Transverse colon (tissue), 4 donors: ENCODE results near the gene AQP11. TPM values are rescaled to one million over a fixed set of nuclear protein-coding genes. Genes with fewer than 3 reads are reported as not detected.
"Not testable (repeated sequence)": the region's sequence is repeated elsewhere in the genome, so short reads cannot be mapped to it uniquely, and the experiment has no call there.

Experiments
- DNase-seq: peaks from one replicate; pipeline ENCODE4 v3.0.0-alpha.2; 2019
- H3K27ac ChIP-seq, 4 donors: fragments of 200-600 bp; sonication (generic); 2 replicates each; pipeline ENCODE4 v1.5.1; 2016 to 2018; ENCODE audit warnings: inconsistent platforms in 4 of 4
- H3K27me3 ChIP-seq: fragments of 200-600 bp; sonication (generic); 2 replicates; pipeline ENCODE4 v1.5.1; 2017; ENCODE audit warnings: inconsistent platforms
- H3K36me3 ChIP-seq, 4 donors: fragments of 200-600 bp; sonication (generic); 2 replicates each; pipeline ENCODE4 v1.5.1; 2017 to 2019; ENCODE audit warnings: inconsistent platforms in 4 of 4
- H3K4me1 ChIP-seq, 4 donors: fragments of 200-600 bp; sonication (generic); 2 replicates each; pipeline ENCODE4 v1.5.1; 2017 to 2020; ENCODE audit warnings: inconsistent platforms in 4 of 4
- H3K4me3 ChIP-seq, 4 donors: fragments of 200-600 bp; sonication (generic); 1 replicate in 1 of 4; 2 replicates in 3 of 4; pipeline versions ENCODE4 v1.5.1 to v1.6.1; 2017 to 2019; ENCODE audit warnings: inconsistent platforms in 4 of 4
- H3K9me3 ChIP-seq, 2 donors: fragments of 200-600 bp; sonication (generic); 2 replicates each; pipeline ENCODE4 v1.5.1; 2017 to 2019; ENCODE audit warnings: inconsistent platforms in 2 of 2
- CTCF ChIP-seq, 5 experiments: fragments of 200-600 bp in 3 of 5; fragments of 450-650 bp in 2 of 5; sonication (generic) in 3 of 5; IDR thresholded peaks; 1 replicate in 2 of 5; 2 replicates in 3 of 5; pipeline ENCODE4 v1.5.1; 2016 to 2017; ENCODE audit warnings: antibody characterized with exemption in 5 of 5, inconsistent platforms in 3 of 5, mild to moderate bottlenecking in 2 of 5, moderate library complexity in 1 of 5
- EP300 ChIP-seq: sonication (generic); formaldehyde crosslinking; IDR thresholded peaks from one replicate; pipeline ENCODE4 v1.6.1; 2017; ENCODE audit warnings: antibody characterized with exemption, low read depth
- POLR2A ChIP-seq: fragments of 450-650 bp; IDR thresholded peaks from one replicate; pipeline ENCODE4 v1.6.1; 2016; ENCODE audit warnings: antibody characterized with exemption, mild to moderate bottlenecking, moderate library complexity
- POLR2AphosphoS5 ChIP-seq, 3 donors: sonication (generic); formaldehyde crosslinking; IDR thresholded peaks; one replicate each; pipeline ENCODE4 v1.6.1; 2016; ENCODE audit warnings: antibody characterized with exemption in 3 of 3
- WGBS, 2 donors: methylation state at CpG; one replicate each; pipeline ENCODE4 v1.1.5; 2018; ENCODE audit warnings: low coverage in 1 of 2; 5-methylcytosine and 5-hydroxymethylcytosine counted together
- in situ Hi-C, 4 donors: fragments of 200-750 bp; cut with MboI; loops; one replicate each; pipeline versions ENCODE4 v1.15.0 to v1.15.1; 2017; ENCODE audit warnings: low sequenced_read_pairs in 3 of 4, low pct_ligation_motif_present in 1 of 4, low pct_unique_long_range_greater_than_20kb in 1 of 4
- intact Hi-C: fragments of 100-400 bp; cut with DNase I; formaldehyde crosslinking; loops from one replicate; pipeline ENCODE4 v1.15.1; 2023; ENCODE audit warnings: low total_unique reads
- total RNA-seq, 4 donors: library from RNA; depleted of rRNA; stranded (reverse); fragments of >200 nt; gene quantifications; one replicate each; pipeline ENCODE4 v1.1.0, GENCODE V29; 2016

The AQP11 gene
- total RNA-seq, 4 donors from 2014 or later: 2.6 to 10.2 (median 7.4) TPM

- in situ Hi-C loops: no loop called here
- intact Hi-C loops: no loop called here
- H3K4me1 ChIP-seq: peaks cover 0 to 6% (median 0%) of the 10 kb centered on the region in 4 donors
- no peaks in the 10 kb centered on the region for H3K9me3 ChIP-seq
- WGBS, 2 donors: 69 to 77% methylated on average over 4 of the region's 4 CpGs
- H3K27me3 ChIP-seq: no peaks in the 10 kb centered on the region
- TF ChIP-seq EP300 (no peak), CTCF (IDR thresholded peaks at IDR 0.05) (no peak), POLR2AphosphoS5 (IDR thresholded peaks at IDR 0.05) (no peak), POLR2A (no peak)
- no peak overlapping the region for H3K4me3 ChIP-seq
- H3K36me3 ChIP-seq: peaks cover 0 to 10% (median 0%) of the 10 kb centered on the region in 4 donors
- no peak overlapping the region for H3K27ac ChIP-seq
- DNase-seq: no peak
Measured at GRCh38 chr11:77630157-77630710, 40.5 kb downstream of the AQP11 start.

GRCh38 chr11:77633926-77634325, 44.2 kb downstream of the AQP11 start:
- intact Hi-C loops, H3K4me3 ChIP-seq, DNase-seq, H3K27me3 ChIP-seq, H3K9me3 ChIP-seq, in situ Hi-C loops, H3K36me3 ChIP-seq: not testable (repeated sequence)
- H3K4me1 ChIP-seq: peaks cover 13 to 28% (median 16%) of the 10 kb centered on the region in 4 donors
- WGBS, 2 donors: 67 to 73% methylated on average over 1 to 5 of the region's 5 CpGs
- peak overlapping the region in 2 of 4 donors; percentile 7 to 21 for H3K27ac ChIP-seq

GRCh38 chr11:77636731-77637344, 47.1 kb downstream of the AQP11 start:
- DNase-seq: no peak
- Histone ChIP-seq H3K36me3 (no peaks in the 10 kb centered on the region), H3K4me1 (peaks cover 13 to 28% (median 16%) of the 10 kb centered on the region in 4 donors), H3K9me3 (no peaks in the 10 kb centered on the region), H3K27ac (peak overlapping the region; percentile 81 to 87 (median 83)), H3K4me3 (peak overlapping the region; percentile 35 to 95 (median 78)), H3K27me3 (no peaks in the 10 kb centered on the region)
- WGBS, 2 donors: 2% methylated on average over 13 of the region's 14 CpGs
- in situ Hi-C loops (no loop called here), intact Hi-C loops (no loop called here)
- TF ChIP-seq POLR2A: no peak
- no peak for TF ChIP-seq POLR2AphosphoS5 (IDR thresholded peaks at IDR 0.05)
- TF ChIP-seq CTCF (IDR thresholded peaks at IDR 0.05): no peak
- TF ChIP-seq EP300: no peak

- TF ChIP-seq CTCF (IDR thresholded peaks at IDR 0.05): no peak
- TF ChIP-seq POLR2A: peak; percentile 80
- TF ChIP-seq POLR2AphosphoS5 (IDR thresholded peaks at IDR 0.05): peak; percentile 77 to 86 (median 86)
- TF ChIP-seq EP300: no peak
- Histone ChIP-seq H3K27me3 (no peaks in the 10 kb centered on the region), H3K4me3 (peak within 1 kb of the TSS; percentile 35 to 95 (median 78)), H3K9me3 (no peaks in the 10 kb centered on the region), H3K36me3 (no peaks in the 10 kb centered on the region), H3K27ac (peak within 1 kb of the TSS; percentile 81 to 87 (median 83)), H3K4me1 (peaks cover 13 to 28% (median 16%) of the 10 kb centered on the region in 4 donors)
- 0 to 1% methylated on average over 4 to 40 of the region's 41 CpGs for WGBS, 2 donors
- intact Hi-C loops (no loop called here), in situ Hi-C loops (no loop called here)
- DNase-seq: peak; percentile 87
Measured at GRCh38 chr11:77637345-77638165, 47.8 kb downstream of the AQP11 start, which contains the start of gene CLNS1A. TSS of gene CLNS1A (minus strand) at chr11:77637794. CDS start at chr11:77637714, 80 bp downstream.
